HEK293T (cell line): ENCODE results near the gene TAB3.
A peak's percentile ranks its signal among the peaks of the same experiment; 100 is the strongest.

Source experiments
- CTCF ChIA-PET: fragments of 350-600 bp; formaldehyde crosslinking; extraction: SDS; loops from one replicate; lab custom pipeline; 2021; ENCODE audit warnings: antibody characterized with exemption, inconsistent platforms; lab: Yijun Ruan, JAX
- POLR2A ChIA-PET: fragments of 350-600 bp; formaldehyde crosslinking; extraction: SDS; loops from one replicate; lab custom pipeline; 2020; ENCODE audit warnings: antibody characterized with exemption, inconsistent platforms; lab: Yijun Ruan, JAX
- DNase-seq: peaks from one replicate; pipeline ENCODE4 v3.0.0; 2012; ENCODE audit warnings: mixed read lengths; ENCODE audit errors: extremely low spot score
- ARNT ChIP-seq: fragments of 450-650 bp; IDR thresholded peaks from 2 replicates; pipeline ENCODE4 v1.6.1; 2017; ENCODE audit warnings: mild to moderate bottlenecking
- BHLHE40 ChIP-seq: fragments of 450-650 bp; IDR thresholded peaks from 2 replicates; pipeline ENCODE4 v1.6.1; 2016; ENCODE audit warnings: mild to moderate bottlenecking, moderate library complexity, borderline replicate concordance
- CTBP1 ChIP-seq: fragments of 450-650 bp; IDR thresholded peaks from 2 replicates; pipeline ENCODE4 v1.6.1; 2016; ENCODE audit warnings: borderline replicate concordance
- ELF4 ChIP-seq: fragments of 450-650 bp; IDR thresholded peaks from 2 replicates; pipeline ENCODE4 v1.6.1; 2017; ENCODE audit warnings: antibody characterized with exemption
- FOXA1 ChIP-seq: fragments of 450-650 bp; IDR thresholded peaks from 2 replicates; pipeline ENCODE4 v1.6.1; 2016; ENCODE audit warnings: mild to moderate bottlenecking
- FOXK2 ChIP-seq: fragments of 450-650 bp; IDR thresholded peaks from 2 replicates; pipeline ENCODE4 v1.6.1; 2016; ENCODE audit warnings: mild to moderate bottlenecking
- FOXM1 ChIP-seq: fragments of 450-650 bp; IDR thresholded peaks from 2 replicates; pipeline ENCODE4 v1.6.1; 2017; ENCODE audit warnings: mild to moderate bottlenecking, borderline replicate concordance
- HDGF ChIP-seq: fragments of 450-650 bp; IDR thresholded peaks from 2 replicates; pipeline ENCODE4 v1.6.1; 2017; ENCODE audit warnings: antibody characterized with exemption, borderline replicate concordance
- L3MBTL2 ChIP-seq: fragments of 450-650 bp; conservative IDR thresholded peaks from 2 replicates; pipeline ENCODE4 v1.6.1; 2016; ENCODE audit warnings: mild to moderate bottlenecking
- LEF1 ChIP-seq: fragments of 450-650 bp; IDR thresholded peaks from 2 replicates; pipeline ENCODE4 v1.6.1; 2017; ENCODE audit warnings: mild to moderate bottlenecking, borderline replicate concordance
- NFRKB ChIP-seq: fragments of 450-650 bp; IDR thresholded peaks from 2 replicates; pipeline ENCODE4 v1.6.1; 2016; ENCODE audit warnings: mild to moderate bottlenecking, moderate library complexity
- SP1 ChIP-seq: fragments of 450-650 bp; IDR thresholded peaks from 2 replicates; pipeline ENCODE4 v1.6.1; 2017
- SUZ12 ChIP-seq: fragments of 450-650 bp; IDR thresholded peaks from 2 replicates; pipeline ENCODE4 v1.6.1; 2016; ENCODE audit warnings: mild to moderate bottlenecking
- TARDBP ChIP-seq: fragments of 450-650 bp; IDR thresholded peaks from 2 replicates; pipeline ENCODE4 v1.6.1; 2016
- ZNF384 ChIP-seq: fragments of 450-650 bp; IDR thresholded peaks from 2 replicates; pipeline ENCODE4 v1.6.1; 2016
- TF ChIP-seq, protein P1 (sequence below): fragments of 450-650 bp; IDR thresholded peaks from 2 replicates; pipeline ENCODE4 v1.6.1; 2016

TAB3 gene

DNA sequence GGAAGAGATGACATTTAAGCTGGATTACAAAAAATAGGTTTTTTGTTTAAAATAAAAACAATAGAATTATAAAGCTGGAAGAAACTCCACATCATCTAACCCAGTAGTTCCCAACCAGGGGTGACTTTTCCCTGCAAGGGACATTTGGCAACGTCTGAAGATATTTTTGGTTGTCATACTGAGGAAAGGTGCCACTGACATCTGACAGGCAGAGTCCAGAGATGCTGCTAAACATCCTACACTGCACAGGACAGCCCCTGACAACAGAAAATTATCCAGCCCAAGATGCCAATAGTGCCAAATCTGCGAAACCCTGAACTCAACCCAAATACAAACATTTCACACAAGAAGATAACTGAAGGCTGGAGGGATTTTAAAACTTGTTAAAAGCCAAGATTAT lies 18.5 kb downstream of the TAB3 start:
- no peak for TF ChIP-seq ZNF384
- no peak for TF ChIP-seq L3MBTL2
- no peak for TF ChIP-seq FOXK2
- TF ChIP-seq HDGF, result no peak
- no peak for TF ChIP-seq FOXM1
- no peak for TF ChIP-seq LEF1
- TF ChIP-seq SUZ12, result no peak
- TF ChIP-seq, protein P1, sequence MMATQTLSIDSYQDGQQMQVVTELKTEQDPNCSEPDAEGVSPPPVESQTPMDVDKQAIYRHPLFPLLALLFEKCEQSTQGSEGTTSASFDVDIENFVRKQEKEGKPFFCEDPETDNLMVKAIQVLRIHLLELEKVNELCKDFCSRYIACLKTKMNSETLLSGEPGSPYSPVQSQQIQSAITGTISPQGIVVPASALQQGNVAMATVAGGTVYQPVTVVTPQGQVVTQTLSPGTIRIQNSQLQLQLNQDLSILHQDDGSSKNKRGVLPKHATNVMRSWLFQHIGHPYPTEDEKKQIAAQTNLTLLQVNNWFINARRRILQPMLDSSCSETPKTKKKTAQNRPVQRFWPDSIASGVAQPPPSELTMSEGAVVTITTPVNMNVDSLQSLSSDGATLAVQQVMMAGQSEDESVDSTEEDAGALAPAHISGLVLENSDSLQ, result no peak
- no peak for TF ChIP-seq SP1
- TF ChIP-seq ARNT, result no peak
- TF ChIP-seq ELF4, result no peak
- no peak for TF ChIP-seq BHLHE40
- no peak for TF ChIP-seq FOXA1
- POLR2A ChIA-PET, result no interaction called here
- CTCF ChIA-PET, result no interaction called here
- no peak for DNase-seq

DNA sequence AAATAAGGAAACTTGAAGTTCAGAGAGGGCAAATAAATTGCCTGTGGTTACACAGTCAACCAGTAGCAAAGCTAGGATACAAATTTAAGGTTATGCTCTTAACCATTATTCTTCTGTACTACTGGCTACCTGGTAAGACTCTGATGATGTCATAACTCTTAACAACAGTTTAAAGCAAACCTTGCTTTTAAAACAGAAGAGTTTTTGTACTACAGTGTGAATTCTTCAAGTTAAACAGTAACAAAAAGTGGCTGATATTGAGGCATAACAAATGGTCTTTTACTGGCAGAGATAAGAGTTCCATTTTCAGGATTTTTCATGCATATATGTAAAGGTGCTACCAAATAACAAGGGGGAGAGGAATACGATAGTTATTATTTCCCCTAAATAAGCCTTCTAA lies 23.4 kb downstream of the TAB3 start:
- CTCF ChIA-PET, result no interaction called here
- TF ChIP-seq LEF1 (no peak), ZNF384 (no peak), CTBP1 (no peak), ELF4 (no peak), L3MBTL2 (no peak), SP1 (no peak), TARDBP (no peak), FOXA1 (no peak), BHLHE40 (no peak), NFRKB (no peak), HDGF (no peak), FOXM1 (no peak), FOXK2 (no peak), ARNT (no peak), SUZ12 (no peak)
- TF ChIP-seq, protein P1, result no peak
- POLR2A ChIA-PET, result no interaction called here
- no peak for DNase-seq

DNA sequence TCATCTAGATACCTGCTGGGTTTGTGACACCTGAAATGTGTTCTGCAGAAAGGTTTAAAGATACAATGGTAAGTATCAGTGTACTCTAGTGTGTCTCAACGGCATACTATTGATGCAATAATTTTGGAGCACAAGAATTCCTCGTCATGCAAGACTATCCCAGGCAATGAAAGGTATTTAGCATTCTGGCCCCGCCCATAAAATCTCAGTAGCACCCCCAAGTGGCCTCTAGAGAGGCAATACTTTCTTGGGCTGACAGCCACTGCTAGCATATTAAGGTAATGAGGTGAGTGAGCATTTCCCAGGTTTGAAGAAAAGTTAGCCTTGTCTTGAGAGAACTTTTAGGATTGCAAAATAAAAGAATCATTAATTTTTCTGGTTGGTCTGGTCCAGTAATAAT lies 24.0 kb downstream of the TAB3 start:
- POLR2A ChIA-PET, result no interaction called here

DNA sequence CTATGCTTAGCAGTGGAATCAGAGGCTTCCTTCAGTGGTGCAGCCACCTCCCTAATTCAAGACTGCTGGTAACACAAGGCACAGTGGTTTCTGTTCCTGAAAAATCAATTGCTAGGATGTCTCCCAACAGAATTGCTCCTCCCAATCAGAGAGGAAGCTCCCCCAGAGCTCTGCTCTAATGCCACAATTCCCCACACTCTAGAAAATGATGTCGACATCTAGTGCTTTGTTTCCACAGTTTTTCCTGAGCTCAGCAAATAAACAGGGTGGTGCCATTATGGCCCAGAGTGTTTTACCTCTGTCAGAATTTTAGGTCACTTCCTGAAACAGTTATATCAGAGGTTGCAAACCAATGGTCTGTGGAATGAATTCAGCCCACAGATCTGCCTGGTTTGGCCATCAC lies 24.7 kb downstream of the TAB3 start:
- ChIA-PET POLR2A (no interaction called here), CTCF (interaction anchor here (0.8 to 1.2 kb wide), 2 partner anchors 15 to 129 kb away, joined by 3 read pairs; no protein-coding TSS in a partner anchor)
- DNase-seq, result no peak
- no peak for TF ChIP-seq ARNT
- TF ChIP-seq TARDBP, result no peak
- TF ChIP-seq NFRKB, result no peak
- no peak for TF ChIP-seq FOXM1
- no peak for TF ChIP-seq BHLHE40
- TF ChIP-seq, protein P1, result no peak
- no peak for TF ChIP-seq LEF1
- TF ChIP-seq ELF4, result no peak
- no peak for TF ChIP-seq L3MBTL2
- TF ChIP-seq HDGF, result no peak
- TF ChIP-seq FOXA1, result no peak
- TF ChIP-seq SUZ12, result no peak

More for the DNA sequence above, 24.0 kb downstream of the TAB3 start:
- CTCF ChIA-PET, result interaction anchor here (1.2 kb wide), 1 partner anchor 16 kb away, joined by 3 read pairs; no protein-coding TSS in a partner anchor
- TF ChIP-seq FOXK2, result no peak
- TF ChIP-seq SUZ12, result no peak
- TF ChIP-seq L3MBTL2, result no peak
- TF ChIP-seq FOXM1, result no peak
- no peak for TF ChIP-seq SP1
- no peak for TF ChIP-seq TARDBP
- TF ChIP-seq BHLHE40, result no peak
- TF ChIP-seq, protein P1, result no peak
- no peak for TF ChIP-seq NFRKB
- peak; percentile 31 for DNase-seq

DNA sequence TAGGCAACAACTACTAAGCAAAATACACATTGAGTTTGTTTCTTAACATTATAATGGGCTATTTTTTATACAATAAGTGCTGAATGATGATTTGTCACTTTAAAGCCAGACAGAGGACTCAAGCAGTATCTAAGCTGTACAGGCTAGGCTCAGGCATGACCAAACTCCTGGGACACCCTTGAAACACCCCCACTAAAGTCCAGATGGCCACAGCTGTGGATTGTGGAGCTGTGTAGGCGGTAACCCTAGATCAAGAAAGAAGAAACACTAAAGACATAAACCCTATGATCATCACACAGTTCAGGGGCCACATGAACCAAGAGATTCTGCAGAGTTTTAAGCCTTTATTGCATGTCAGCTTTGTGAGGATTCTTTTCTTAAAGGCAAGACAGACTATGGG lies 25.1 kb downstream of the TAB3 start:
- ChIA-PET POLR2A (no interaction called here), CTCF (interaction anchor here (0.8 to 1.2 kb wide), 2 partner anchors 15 to 128 kb away, joined by 3 read pairs; no protein-coding TSS in a partner anchor)
- no peak for TF ChIP-seq ELF4
- no peak for TF ChIP-seq SUZ12
- no peak for TF ChIP-seq ARNT
- no peak for DNase-seq

DNA sequence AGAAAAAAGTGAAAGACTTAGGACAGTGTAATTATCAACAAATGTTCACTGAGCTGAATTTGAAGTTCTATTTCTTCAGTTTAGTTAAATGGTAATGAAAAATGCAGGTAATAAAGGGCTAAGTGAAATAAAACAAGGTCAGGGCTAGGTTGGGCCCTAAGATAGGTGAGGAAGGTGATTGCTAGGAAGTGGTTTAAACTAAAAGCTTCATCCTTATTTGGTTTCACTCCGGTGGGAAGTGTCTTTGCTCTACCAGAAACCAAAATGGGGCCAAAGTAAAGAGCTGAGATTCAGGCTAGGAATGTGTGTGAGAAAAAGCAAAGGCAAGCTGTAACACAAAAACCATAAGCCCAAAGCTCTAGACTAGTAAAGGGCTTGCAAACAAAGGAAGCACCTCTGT lies 31.0 kb downstream of the TAB3 start:
- no peak for DNase-seq
- CTCF ChIA-PET, result no interaction called here
- TF ChIP-seq SUZ12, result no peak
- no peak for TF ChIP-seq NFRKB
- TF ChIP-seq L3MBTL2, result no peak
- TF ChIP-seq SP1, result no peak
- no peak for TF ChIP-seq ZNF384
- TF ChIP-seq TARDBP, result no peak
- POLR2A ChIA-PET, result no interaction called here
